Stimulated activated naive CD8-positive, alpha-beta T cell treated with anti-CD3 and anti-CD28 coated beads, Interleukin-15, Interleukin-2, amounts not matched to agents 100 U/mL and 50 U/mL, for 24 hours (primary cell): ENCODE results near the gene PIK3C2G.

Experiments used
- ATAC-seq: fragments of 150-1000 bp; cut with Tn5 transposase; one replicate; pipeline ENCODE4 v1.10.0; 2021
- DNase-seq: peaks from one replicate; pipeline ENCODE4 v3.0.0; 2021

The PIK3C2G gene

GRCh38 chr12:18567787-18568186 is 306.5 kb downstream of the PIK3C2G start:
- DNase-seq (no peak), ATAC-seq (no peak)

GRCh38 chr12:18570543-18570942 is 309.2 kb downstream of the PIK3C2G start:
- DNase-seq (no peak), ATAC-seq (peak; percentile 43)

GRCh38 chr12:18576104-18576626 is 314.8 kb downstream of the PIK3C2G start:
- ATAC-seq, result no peak
- no peak for DNase-seq

GRCh38 chr12:18576648-18577047 is 315.3 kb downstream of the PIK3C2G start:
- ATAC-seq (no peak), DNase-seq (no peak)

GRCh38 chr12:18578191-18578590 is 316.9 kb downstream of the PIK3C2G start:
- ATAC-seq (no peak), DNase-seq (no peak)

- ATAC-seq (no peak), DNase-seq (no peak)
Measured at GRCh38 chr12:18580291-18580690, 319.0 kb downstream of the PIK3C2G start.

GRCh38 chr12:18580706-18581105 is 319.4 kb downstream of the PIK3C2G start:
- DNase-seq, result no peak
- ATAC-seq, result no peak

GRCh38 chr12:18581232-18581962 is 320.1 kb downstream of the PIK3C2G start:
- ATAC-seq (no peak), DNase-seq (no peak)

GRCh38 chr12:18583655-18584054 is 322.3 kb downstream of the PIK3C2G start:
- ATAC-seq (no peak), DNase-seq (no peak)

GRCh38 chr12:18586581-18586980 is 325.3 kb downstream of the PIK3C2G start:
- ATAC-seq (no peak), DNase-seq (no peak)

- DNase-seq (no peak), ATAC-seq (no peak)
Measured at GRCh38 chr12:18589316-18589715, 328.0 kb downstream of the PIK3C2G start.

- DNase-seq (no peak), ATAC-seq (no peak)
Measured at GRCh38 chr12:18591473-18591872, 330.2 kb downstream of the PIK3C2G start.

- DNase-seq (no peak), ATAC-seq (no peak)
Measured at GRCh38 chr12:18595412-18595811, 334.1 kb downstream of the PIK3C2G start.

GRCh38 chr12:18601962-18602361 is 340.6 kb downstream of the PIK3C2G start:
- ATAC-seq (no peak), DNase-seq (no peak)

GRCh38 chr12:18612971-18613370 is 351.7 kb downstream of the PIK3C2G start:
- DNase-seq (no peak), ATAC-seq (no peak)

GRCh38 chr12:18620986-18621385 is 359.7 kb downstream of the PIK3C2G start:
- no peak for DNase-seq
- no peak for ATAC-seq

- ATAC-seq, result no peak
- no peak for DNase-seq
Measured at GRCh38 chr12:18629445-18629844, 368.1 kb downstream of the PIK3C2G start.

GRCh38 chr12:18629916-18630315 is 368.6 kb downstream of the PIK3C2G start:
- ATAC-seq (no peak), DNase-seq (no peak)

GRCh38 chr12:18631339-18631738 is 370.0 kb downstream of the PIK3C2G start:
- ATAC-seq (no peak), DNase-seq (no peak)

- DNase-seq, result no peak
Measured at GRCh38 chr12:18632848-18633247, 371.5 kb downstream of the PIK3C2G start.

GRCh38 chr12:18634382-18634781 is 373.1 kb downstream of the PIK3C2G start:
- no peak for DNase-seq
- ATAC-seq, result no peak

More at GRCh38 chr12:18632848-18633247, 371.5 kb downstream of the PIK3C2G start:
- ATAC-seq, result no peak

GRCh38 chr12:18640321-18640955 is 379.1 kb downstream of the PIK3C2G start:
- DNase-seq, result no peak
- ATAC-seq, result no peak

- DNase-seq (no peak), ATAC-seq (no peak)
Measured at GRCh38 chr12:18643681-18644080, 382.4 kb downstream of the PIK3C2G start.

GRCh38 chr12:18644564-18644963 is 383.2 kb downstream of the PIK3C2G start:
- no peak for DNase-seq
- ATAC-seq, result no peak
